HUES64 (cell line): ENCODE results near the gene CDYL2.

Source experiments
- H3K27ac ChIP-seq: 2 replicates; pipeline ENCODE4 v1.7.0; 2013; ENCODE audit warnings: low read depth, low read length, inconsistent platforms
- H3K27me3 ChIP-seq: 2 replicates; pipeline ENCODE4 v1.6.1; 2013; ENCODE audit warnings: mild to moderate bottlenecking, low read length; ENCODE audit not compliant: insufficient read depth
- H3K36me3 ChIP-seq: 2 replicates; pipeline ENCODE4 v1.6.1; 2013; ENCODE audit warnings: mild to moderate bottlenecking, low read length; ENCODE audit not compliant: insufficient read depth
- H3K4me1 ChIP-seq: 2 replicates; pipeline ENCODE4 v1.6.1; 2013; ENCODE audit warnings: mild to moderate bottlenecking, low read length, moderate library complexity; ENCODE audit not compliant: insufficient read depth
- H3K4me3 ChIP-seq: 2 replicates; pipeline ENCODE4 v1.5.1; 2013; ENCODE audit warnings: mild to moderate bottlenecking, low read length, moderate library complexity
- H3K9ac ChIP-seq: 2 replicates; pipeline ENCODE4 v1.6.1; 2013; ENCODE audit warnings: mild to moderate bottlenecking, low read depth, low read length
- H3K9me3 ChIP-seq: 2 replicates; pipeline ENCODE4 v1.6.1; 2013; ENCODE audit warnings: low read depth, low read length; ENCODE audit not compliant: insufficient read depth
- WGBS: fragments of 150-250, 120-280 bp; methylation state at CpG from one replicate; pipeline ENCODE4 v1.1.7; 2013; ENCODE audit warnings: missing lambda C conversion rate; 5-methylcytosine and 5-hydroxymethylcytosine counted together

The CDYL2 gene

GRCh38 chr16:80684906-80685305 lies 119.5 kb downstream of the CDYL2 start:
- WGBS = 85% methylated on average over 10 of the region's 10 CpGs
- Histone ChIP-seq H3K27me3 (no peaks in the 10 kb centered on the region), H3K27ac (no peak overlapping the region), H3K4me1 (no peaks in the 10 kb centered on the region), H3K36me3 (no peaks in the 10 kb centered on the region), H3K9me3 (no peaks in the 10 kb centered on the region), H3K9ac (no peak overlapping the region), H3K4me3 (no peak overlapping the region)

- H3K9ac ChIP-seq = no peak overlapping the region
- H3K27me3 ChIP-seq = no peaks in the 10 kb centered on the region
- no peaks in the 10 kb centered on the region for H3K4me1 ChIP-seq
- H3K4me3 ChIP-seq = no peak overlapping the region
- H3K27ac ChIP-seq = no peak overlapping the region
- H3K9me3 ChIP-seq = no peaks in the 10 kb centered on the region
- 96% methylated on average over 15 of the region's 15 CpGs for WGBS
- no peaks in the 10 kb centered on the region for H3K36me3 ChIP-seq
These were observed 120.1 kb downstream of the CDYL2 start for GRCh38 chr16:80684136-80684765.

GRCh38 chr16:80683646-80684045 lies 120.8 kb downstream of the CDYL2 start:
- Histone ChIP-seq H3K4me3 (no peak overlapping the region), H3K4me1 (no peaks in the 10 kb centered on the region), H3K9me3 (no peaks in the 10 kb centered on the region), H3K27me3 (no peaks in the 10 kb centered on the region), H3K36me3 (no peaks in the 10 kb centered on the region), H3K27ac (no peak overlapping the region), H3K9ac (no peak overlapping the region)
- WGBS = 98% methylated on average over 3 of the region's 3 CpGs

- Histone ChIP-seq H3K36me3 (no peaks in the 10 kb centered on the region), H3K27me3 (no peaks in the 10 kb centered on the region), H3K27ac (no peak overlapping the region), H3K9me3 (no peaks in the 10 kb centered on the region), H3K9ac (no peak overlapping the region), H3K4me1 (no peaks in the 10 kb centered on the region), H3K4me3 (no peak overlapping the region)
- 89% methylated on average over 18 of the region's 18 CpGs for WGBS
These were observed 121.9 kb downstream of the CDYL2 start for GRCh38 chr16:80682421-80683070.

GRCh38 chr16:80681436-80681835 lies 123.0 kb downstream of the CDYL2 start:
- 93% methylated on average over 7 of the region's 7 CpGs for WGBS
- no peak overlapping the region for H3K4me3 ChIP-seq
- no peak overlapping the region for H3K9ac ChIP-seq
- no peaks in the 10 kb centered on the region for H3K36me3 ChIP-seq
- H3K27me3 ChIP-seq = no peaks in the 10 kb centered on the region
- H3K4me1 ChIP-seq = no peaks in the 10 kb centered on the region
- no peaks in the 10 kb centered on the region for H3K9me3 ChIP-seq
- no peak overlapping the region for H3K27ac ChIP-seq

DNA sequence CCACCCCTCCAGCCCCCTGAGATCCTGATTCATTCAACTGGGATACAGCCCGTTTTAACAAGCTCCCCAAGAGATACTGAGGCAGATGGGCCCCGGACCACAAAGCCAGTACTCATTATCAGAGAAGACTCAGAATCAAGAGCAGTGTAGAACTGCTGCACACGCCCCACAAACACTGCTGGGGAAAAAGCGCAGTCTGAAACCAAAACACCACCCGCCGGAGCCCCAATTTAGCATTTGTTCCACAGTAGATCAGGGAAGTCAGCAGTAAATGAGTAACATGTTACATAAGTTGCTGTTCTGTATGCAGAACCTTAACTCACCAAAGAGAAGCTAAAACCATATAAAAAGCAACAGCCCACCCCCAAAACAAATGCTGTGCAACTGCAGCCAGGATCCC lies 123.6 kb downstream of the CDYL2 start:
- no peaks in the 10 kb centered on the region for H3K27me3 ChIP-seq
- H3K27ac ChIP-seq = no peak overlapping the region
- WGBS = 93% methylated on average over 6 of the region's 6 CpGs
- no peaks in the 10 kb centered on the region for H3K4me1 ChIP-seq
- no peak overlapping the region for H3K9ac ChIP-seq
- H3K36me3 ChIP-seq = no peaks in the 10 kb centered on the region
- H3K4me3 ChIP-seq = no peak overlapping the region
- H3K9me3 ChIP-seq = no peaks in the 10 kb centered on the region

- H3K4me3 ChIP-seq = no peak overlapping the region
- no peak overlapping the region for H3K27ac ChIP-seq
- no peaks in the 10 kb centered on the region for H3K27me3 ChIP-seq
- no peaks in the 10 kb centered on the region for H3K4me1 ChIP-seq
- 91% methylated on average over 7 of the region's 7 CpGs for WGBS
- no peak overlapping the region for H3K9ac ChIP-seq
- H3K9me3 ChIP-seq = no peaks in the 10 kb centered on the region
- no peaks in the 10 kb centered on the region for H3K36me3 ChIP-seq
These were observed 124.4 kb downstream of the CDYL2 start for GRCh38 chr16:80680046-80680445.

DNA sequence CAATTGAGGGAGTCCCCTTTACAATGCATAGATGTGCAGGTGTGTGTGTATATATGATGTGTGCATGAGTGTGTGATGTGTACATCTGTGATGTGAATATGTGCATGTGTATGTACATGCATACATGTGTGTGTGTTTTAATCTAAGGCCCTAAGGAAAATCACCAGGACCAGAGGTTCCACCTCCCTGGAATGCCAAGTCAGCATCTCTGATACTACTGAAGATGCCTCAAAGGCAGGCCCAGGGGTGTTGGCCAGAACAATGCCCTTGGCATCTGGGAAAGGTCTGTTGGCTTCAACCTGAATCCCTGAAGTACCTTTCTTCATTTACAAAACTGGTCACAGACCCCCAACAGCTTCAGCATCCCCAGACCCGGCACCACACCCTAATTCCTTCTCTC lies 129.5 kb downstream of the CDYL2 start:
- Histone ChIP-seq H3K9ac (no peak overlapping the region), H3K9me3 (no peaks in the 10 kb centered on the region), H3K36me3 (no peaks in the 10 kb centered on the region), H3K27me3 (no peaks in the 10 kb centered on the region), H3K4me3 (no peak overlapping the region), H3K4me1 (peaks cover 8% of the 10 kb centered on the region; the same call in 1 of the 2 replicates), H3K27ac (no peak overlapping the region)
- 81% methylated on average over 1 of the region's 1 CpG for WGBS

DNA sequence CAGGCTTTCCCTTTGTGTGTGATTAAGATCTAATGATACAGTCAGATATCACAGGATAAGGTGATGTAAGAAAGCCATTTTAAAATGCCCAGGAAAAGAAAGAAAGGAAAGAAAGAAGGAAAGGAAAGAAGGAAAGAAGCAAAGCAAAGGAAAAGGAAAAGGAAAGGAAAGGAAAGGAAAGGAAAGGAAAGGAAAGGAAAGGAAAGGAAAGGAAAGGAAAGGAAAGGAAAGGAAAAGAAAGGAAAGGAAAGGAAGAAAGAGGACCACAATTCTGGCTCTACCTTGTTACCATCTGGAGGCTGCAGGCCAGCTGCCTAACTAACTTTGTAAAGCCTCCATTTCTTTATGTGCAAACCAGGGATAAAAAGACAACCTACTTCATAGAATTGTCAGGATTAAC lies 132.0 kb downstream of the CDYL2 start:
- no peak overlapping the region for H3K27ac ChIP-seq
- no peaks in the 10 kb centered on the region for H3K36me3 ChIP-seq
- peaks cover 11% of the 10 kb centered on the region for H3K4me1 ChIP-seq
- no peaks in the 10 kb centered on the region; the same call in 1 of the 2 replicates for H3K27me3 ChIP-seq
- no peak overlapping the region for H3K9ac ChIP-seq
- H3K9me3 ChIP-seq = no peaks in the 10 kb centered on the region
- no peak overlapping the region for H3K4me3 ChIP-seq

GRCh38 chr16:80671281-80671849 lies 133.0 kb downstream of the CDYL2 start:
- H3K27ac ChIP-seq = no peak overlapping the region
- H3K9ac ChIP-seq = no peak overlapping the region
- peaks cover 22% of the 10 kb centered on the region for H3K4me1 ChIP-seq
- no peaks in the 10 kb centered on the region; the same call in 1 of the 2 replicates for H3K27me3 ChIP-seq
- 38% methylated on average over 5 of the region's 5 CpGs for WGBS
- H3K9me3 ChIP-seq = no peaks in the 10 kb centered on the region
- no peak overlapping the region for H3K4me3 ChIP-seq
- no peaks in the 10 kb centered on the region for H3K36me3 ChIP-seq

DNA sequence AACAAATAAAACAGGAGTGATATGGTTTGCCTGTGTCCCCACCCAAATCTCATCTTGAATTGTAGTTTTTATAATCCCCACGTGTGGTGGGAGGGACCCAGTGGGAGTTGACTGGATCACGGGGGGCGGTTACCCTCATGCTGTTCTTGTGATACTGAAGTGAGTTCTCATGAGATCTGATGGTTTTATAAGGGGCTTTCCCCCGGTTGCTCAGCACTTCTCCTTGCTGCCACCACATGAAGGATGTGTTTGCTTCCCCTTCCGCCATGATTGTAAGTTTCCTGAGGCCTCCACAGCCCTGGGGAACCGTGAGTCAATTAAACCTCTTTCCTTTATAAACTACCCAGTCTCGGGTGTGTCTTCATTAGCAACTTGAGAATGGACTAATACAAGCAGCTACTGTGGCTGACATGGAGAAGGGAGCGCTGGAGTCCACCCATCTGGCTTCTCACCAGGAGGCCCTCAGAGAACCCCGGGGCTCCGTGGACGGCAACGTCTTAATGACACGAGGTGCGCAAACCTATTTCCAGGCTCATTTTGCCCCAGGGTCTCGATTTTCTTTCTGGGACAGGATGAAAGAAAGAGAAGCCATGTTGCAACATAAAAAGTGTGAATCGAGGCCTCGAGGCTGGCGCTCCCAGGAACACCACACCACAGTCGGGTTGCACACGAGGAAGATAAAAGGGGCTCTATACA lies 134.1 kb downstream of the CDYL2 start:
- Histone ChIP-seq H3K27ac (no peak overlapping the region), H3K4me3 (no peak overlapping the region), H3K4me1 (peaks cover 25% of the 10 kb centered on the region), H3K27me3 (peaks cover 8% of the 10 kb centered on the region; the same call in 1 of the 2 replicates), H3K36me3 (no peaks in the 10 kb centered on the region), H3K9ac (no peak overlapping the region), H3K9me3 (no peaks in the 10 kb centered on the region)
- 94% methylated on average over 20 of the region's 20 CpGs for WGBS
